DOHH2 (cell line): Measurements from ENCODE around the gene EIF4E2.

ENCODE experiments used
- H3F3A ChIP-seq: fragments of 200-600 bp; sonication (generic), shearing (Covaris generic); 2 replicates; pipeline ENCODE4 v1.6.0; 2016; ENCODE audit warnings: antibody characterized with exemption, mild to moderate bottlenecking; ENCODE audit not compliant: control insufficient read depth, insufficient read depth
- H3K27ac ChIP-seq: fragments of 200-600 bp; sonication (generic); 2 replicates; pipeline ENCODE4 v1.5.1; 2014; ENCODE audit warnings: low read depth, mild to moderate bottlenecking, low read length, moderate library complexity
- H3K27me3 ChIP-seq: fragments of 200-600 bp; sonication (generic); 2 replicates; pipeline ENCODE4 v1.6.1; 2014; ENCODE audit warnings: mild to moderate bottlenecking, low read length, mixed read lengths; ENCODE audit not compliant: control insufficient read depth
- H3K36me3 ChIP-seq: fragments of 200-600 bp; sonication (generic); 2 replicates; pipeline ENCODE4 v1.6.1; 2014; ENCODE audit warnings: mild to moderate bottlenecking, low read length, moderate library complexity, mixed read lengths; ENCODE audit not compliant: control insufficient read depth
- H3K4me1 ChIP-seq: fragments of 200-600 bp; sonication (generic); 2 replicates; pipeline ENCODE4 v1.6.1; 2014; ENCODE audit warnings: mild to moderate bottlenecking, low read length, mixed read lengths; ENCODE audit not compliant: control insufficient read depth
- H3K4me2 ChIP-seq: fragments of 200-600 bp; sonication (generic); 2 replicates; pipeline ENCODE4 v1.6.0; 2014; ENCODE audit warnings: mild to moderate bottlenecking, low read length, moderate library complexity
- H3K4me3 ChIP-seq: fragments of 200-600 bp; sonication (generic); 2 replicates; pipeline ENCODE4 v1.5.1; 2014; ENCODE audit warnings: mild to moderate bottlenecking, low read length, mixed read lengths
- H3K79me2 ChIP-seq: fragments of 200-600 bp; sonication (generic); 2 replicates; pipeline ENCODE4 v1.6.1; 2014; ENCODE audit warnings: mild to moderate bottlenecking, low read length, mixed read lengths; ENCODE audit not compliant: control insufficient read depth
- H3K9me2 ChIP-seq: fragments of 200-600 bp; sonication (generic); replicated peaks from 2 replicates; pipeline ENCODE4 v1.6.1; 2014; ENCODE audit warnings: mild to moderate bottlenecking, low read length, mixed read lengths; ENCODE audit not compliant: control insufficient read depth
- H3K9me3 ChIP-seq: fragments of 200-600 bp; sonication (generic); 2 replicates; pipeline ENCODE4 v1.6.1; 2014; ENCODE audit warnings: antibody characterized with exemption, low read length, mixed read lengths; ENCODE audit not compliant: control insufficient read depth, insufficient read depth
- H4K20me1 ChIP-seq: fragments of 200-600 bp; sonication (generic); 2 replicates; pipeline ENCODE4 v1.6.0; 2014; ENCODE audit warnings: low read depth, mild to moderate bottlenecking, antibody characterized with exemption, low read length, moderate library complexity; ENCODE audit not compliant: control insufficient read depth, insufficient read depth
- EZH2phosphoT487 ChIP-seq: fragments of 200-600 bp; sonication (generic); IDR thresholded peaks from 2 replicates; pipeline ENCODE4 v1.6.1; 2017; ENCODE audit warnings: borderline replicate concordance, mild to moderate bottlenecking, antibody characterized with exemption, low read length, moderate library complexity, mixed read lengths
- TF ChIP-seq, protein P1 (sequence below): fragments of 200-600 bp; sonication (generic); IDR thresholded peaks from one replicate; pipeline ENCODE4 v1.5.1; 2014; ENCODE audit warnings: antibody characterized with exemption, mild to moderate bottlenecking, low read depth, low read length; ENCODE audit not compliant: poor library complexity, severe bottlenecking

EIF4E2 gene

DNA sequence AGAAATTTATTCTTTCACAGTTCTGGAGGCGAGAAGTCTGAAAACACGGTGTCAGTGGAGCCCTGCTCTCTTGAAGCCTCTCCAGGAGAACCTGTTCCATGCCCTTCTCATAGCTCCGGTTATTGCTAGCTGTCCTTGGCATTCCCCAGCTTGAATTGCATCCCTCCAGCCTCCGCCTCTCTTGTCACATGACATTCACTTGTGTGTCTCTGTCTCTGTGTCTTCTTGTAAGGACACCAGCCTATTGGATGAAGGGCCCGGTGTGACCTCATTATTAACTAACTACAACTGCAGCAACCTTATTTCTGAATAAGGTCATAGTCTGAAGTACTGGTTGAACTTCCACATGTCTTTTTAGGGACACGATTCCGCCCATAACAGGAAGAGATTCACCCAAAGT lies 34.9 kb upstream of the EIF4E2 start:
- no peak for TF ChIP-seq EZH2phosphoT487
- TF ChIP-seq, protein P1, sequence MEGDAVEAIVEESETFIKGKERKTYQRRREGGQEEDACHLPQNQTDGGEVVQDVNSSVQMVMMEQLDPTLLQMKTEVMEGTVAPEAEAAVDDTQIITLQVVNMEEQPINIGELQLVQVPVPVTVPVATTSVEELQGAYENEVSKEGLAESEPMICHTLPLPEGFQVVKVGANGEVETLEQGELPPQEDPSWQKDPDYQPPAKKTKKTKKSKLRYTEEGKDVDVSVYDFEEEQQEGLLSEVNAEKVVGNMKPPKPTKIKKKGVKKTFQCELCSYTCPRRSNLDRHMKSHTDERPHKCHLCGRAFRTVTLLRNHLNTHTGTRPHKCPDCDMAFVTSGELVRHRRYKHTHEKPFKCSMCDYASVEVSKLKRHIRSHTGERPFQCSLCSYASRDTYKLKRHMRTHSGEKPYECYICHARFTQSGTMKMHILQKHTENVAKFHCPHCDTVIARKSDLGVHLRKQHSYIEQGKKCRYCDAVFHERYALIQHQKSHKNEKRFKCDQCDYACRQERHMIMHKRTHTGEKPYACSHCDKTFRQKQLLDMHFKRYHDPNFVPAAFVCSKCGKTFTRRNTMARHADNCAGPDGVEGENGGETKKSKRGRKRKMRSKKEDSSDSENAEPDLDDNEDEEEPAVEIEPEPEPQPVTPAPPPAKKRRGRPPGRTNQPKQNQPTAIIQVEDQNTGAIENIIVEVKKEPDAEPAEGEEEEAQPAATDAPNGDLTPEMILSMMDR, result no peak

DNA sequence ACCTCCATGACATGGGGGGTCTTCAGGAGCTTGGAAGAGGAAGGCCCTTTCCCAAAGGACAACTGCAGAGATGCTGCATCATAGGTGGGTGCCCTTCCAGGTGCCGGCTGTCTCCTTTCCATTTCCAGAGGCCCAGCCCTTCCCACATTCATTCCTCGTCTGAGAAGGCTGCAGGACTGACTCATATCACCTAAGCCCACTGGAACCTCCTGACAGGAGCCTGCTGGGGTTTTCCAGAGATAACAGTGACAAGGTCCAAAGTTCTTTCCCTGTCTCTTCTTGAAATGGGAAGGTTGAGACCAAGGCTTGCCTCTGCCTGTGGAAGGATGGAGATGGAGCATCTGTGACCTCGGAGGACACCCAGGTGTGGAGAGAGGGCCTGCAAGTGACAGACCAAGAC lies 33.9 kb upstream of the EIF4E2 start:
- no peak overlapping the region for H3K4me2 ChIP-seq
- H3K4me1 ChIP-seq, result peaks cover 11% of the 10 kb centered on the region; the same call in 1 of the 2 replicates
- no peaks in the 10 kb centered on the region for H3K79me2 ChIP-seq

More for the DNA sequence above, 34.9 kb upstream of the EIF4E2 start:
- Histone ChIP-seq H3K27ac (no peak overlapping the region), H3K4me3 (no peak overlapping the region), H3F3A (no peaks in the 10 kb centered on the region), H3K79me2 (no peaks in the 10 kb centered on the region), H3K9me2 (no peaks in the 10 kb centered on the region), H3K36me3 (no peaks in the 10 kb centered on the region), H3K27me3 (no peaks in the 10 kb centered on the region), H3K9me3 (no peaks in the 10 kb centered on the region), H3K4me2 (no peak overlapping the region), H4K20me1 (no peaks in the 10 kb centered on the region), H3K4me1 (peaks cover 11% of the 10 kb centered on the region; the same call in 1 of the 2 replicates)

DNA sequence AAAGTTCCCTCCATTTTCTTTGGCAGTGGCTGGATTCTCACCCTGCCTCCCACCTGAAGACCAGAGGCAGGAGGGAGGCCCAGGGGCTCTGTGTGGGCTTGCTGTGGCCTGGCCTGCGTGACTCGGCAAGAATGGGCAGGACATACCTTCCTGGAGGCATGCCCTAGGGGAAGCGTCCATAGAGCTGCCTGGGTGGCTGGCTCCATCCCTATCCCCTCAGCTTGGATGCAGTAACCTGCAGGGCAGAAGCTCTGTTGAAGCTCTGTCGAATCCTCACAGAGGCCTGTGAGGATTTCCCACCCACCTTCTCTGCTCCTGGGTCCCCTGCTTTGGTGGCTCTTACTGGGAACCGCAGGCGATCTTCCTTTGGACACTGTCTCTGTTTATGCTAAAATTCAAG lies 31.6 kb upstream of the EIF4E2 start:
- H3K4me1 ChIP-seq, result peaks cover 25% of the 10 kb centered on the region
- no peak overlapping the region for H3K27ac ChIP-seq
- no peaks in the 10 kb centered on the region for H4K20me1 ChIP-seq
- no peaks in the 10 kb centered on the region for H3K9me3 ChIP-seq
- no peak for TF ChIP-seq EZH2phosphoT487
- TF ChIP-seq, protein P1, result no peak
- H3K4me2 ChIP-seq, result no peak overlapping the region
- no peaks in the 10 kb centered on the region for H3K36me3 ChIP-seq
- H3K79me2 ChIP-seq, result no peaks in the 10 kb centered on the region
- H3F3A ChIP-seq, result no peaks in the 10 kb centered on the region
- H3K9me2 ChIP-seq, result no peaks in the 10 kb centered on the region
- H3K27me3 ChIP-seq, result peaks cover 15% of the 10 kb centered on the region
- no peak overlapping the region for H3K4me3 ChIP-seq

More for the DNA sequence above, 33.9 kb upstream of the EIF4E2 start:
- no peak overlapping the region for H3K4me3 ChIP-seq
- H3K9me2 ChIP-seq, result no peaks in the 10 kb centered on the region
- no peaks in the 10 kb centered on the region for H3K9me3 ChIP-seq
- no peaks in the 10 kb centered on the region for H3F3A ChIP-seq
- H4K20me1 ChIP-seq, result no peaks in the 10 kb centered on the region
- no peaks in the 10 kb centered on the region for H3K36me3 ChIP-seq
- TF ChIP-seq, protein P1, result no peak
- TF ChIP-seq EZH2phosphoT487, result no peak
- H3K27me3 ChIP-seq, result no peaks in the 10 kb centered on the region
- H3K27ac ChIP-seq, result no peak overlapping the region
